H9 (cell line): Measurements from ENCODE around the gene CDC42EP4. TPM values are rescaled to one million over a fixed set of nuclear protein-coding genes. Genes with fewer than 3 reads are reported as not detected.

Experiments used
- DNase-seq: peaks from one replicate; pipeline ENCODE4 v3.0.0-alpha.2; 2017
- H2AFZ ChIP-seq: one replicate; pipeline ENCODE4 v1.6.1; 2013; ENCODE audit warnings: mild to moderate bottlenecking, low read length, control low read depth, moderate library complexity
- H2AK5ac ChIP-seq: 2 replicates; pipeline ENCODE4 v1.6.1; 2013; ENCODE audit warnings: low read length, control low read depth, mixed read lengths; ENCODE audit not compliant: insufficient read length
- H2BK120ac ChIP-seq: one replicate; pipeline ENCODE4 v1.6.1; 2013; ENCODE audit warnings: low read depth, mild to moderate bottlenecking, low read length, control low read depth, inconsistent platforms; ENCODE audit not compliant: poor library complexity, severe bottlenecking
- H2BK12ac ChIP-seq: 2 replicates; pipeline ENCODE4 v1.6.1; 2013; ENCODE audit warnings: low read length, control low read depth, mixed read lengths, low read depth; ENCODE audit not compliant: insufficient read length
- H2BK15ac ChIP-seq: 2 replicates; pipeline ENCODE4 v1.6.1; 2013; ENCODE audit warnings: low read depth, low read length, control low read depth
- H2BK20ac ChIP-seq: one replicate; pipeline ENCODE4 v1.6.1; 2013; ENCODE audit warnings: low read depth, mild to moderate bottlenecking, low read length, control low read depth, inconsistent platforms; ENCODE audit not compliant: poor library complexity, severe bottlenecking
- H2BK5ac ChIP-seq: 2 replicates; pipeline ENCODE4 v1.6.1; 2013; ENCODE audit warnings: low read length, control low read depth, mixed read lengths; ENCODE audit not compliant: insufficient read length
- H3K14ac ChIP-seq: 2 replicates; pipeline ENCODE4 v1.6.1; 2013; ENCODE audit warnings: low read length, control low read depth; ENCODE audit not compliant: insufficient read depth
- H3K18ac ChIP-seq: 2 replicates; pipeline ENCODE4 v1.6.1; 2013; ENCODE audit warnings: low read depth, mild to moderate bottlenecking, mixed read lengths, low read length, control low read depth; ENCODE audit not compliant: insufficient read length
- H3K23ac ChIP-seq: 2 replicates; pipeline ENCODE4 v1.6.1; 2013; ENCODE audit warnings: low read length, control low read depth, mixed read lengths, low read depth; ENCODE audit not compliant: insufficient read length
- H3K23me2 ChIP-seq: 2 replicates; pipeline ENCODE4 v1.6.1; 2013; ENCODE audit warnings: low read depth, mild to moderate bottlenecking, mixed read lengths, low read length, control low read depth; ENCODE audit not compliant: insufficient read length, poor library complexity, severe bottlenecking
- H3K27ac ChIP-seq: 2 replicates; pipeline ENCODE4 v1.5.1; 2013; ENCODE audit warnings: low read length, control low read depth, mixed read lengths, low read depth; ENCODE audit not compliant: insufficient read length
- H3K27me3 ChIP-seq: 2 replicates; pipeline ENCODE4 v1.6.1; 2013; ENCODE audit warnings: low read length, control low read depth, inconsistent platforms; ENCODE audit not compliant: insufficient read depth
- H3K4ac ChIP-seq: 2 replicates; pipeline ENCODE4 v1.6.1; 2013; ENCODE audit warnings: low read depth, mild to moderate bottlenecking, control low read depth, inconsistent platforms, low read length, moderate library complexity
- H3K4me1 ChIP-seq: 2 replicates; pipeline ENCODE4 v1.6.1; 2013; ENCODE audit warnings: low read length, control low read depth, inconsistent platforms; ENCODE audit not compliant: insufficient read depth
- H3K4me2 ChIP-seq: 2 replicates; pipeline ENCODE4 v1.6.1; 2013; ENCODE audit warnings: low read length, control low read depth, mixed read lengths; ENCODE audit not compliant: insufficient read length, insufficient read depth
- H3K56ac ChIP-seq: 2 replicates; pipeline ENCODE4 v1.6.1; 2013; ENCODE audit warnings: low read depth, mild to moderate bottlenecking, mixed read lengths, low read length, control low read depth; ENCODE audit not compliant: insufficient read length
- H3K79me1 ChIP-seq: 2 replicates; pipeline ENCODE4 v1.6.1; 2013; ENCODE audit warnings: low read depth, mild to moderate bottlenecking, moderate library complexity, low read length, control low read depth, inconsistent platforms; ENCODE audit not compliant: insufficient read depth, poor library complexity, severe bottlenecking
- H3K79me2 ChIP-seq: 2 replicates; pipeline ENCODE4 v1.6.1; 2013; ENCODE audit warnings: low read length, control low read depth, inconsistent platforms; ENCODE audit not compliant: insufficient read depth
- H3K9ac ChIP-seq: 2 replicates; pipeline ENCODE4 v1.6.1; 2013; ENCODE audit warnings: low read length, control low read depth, mixed read lengths; ENCODE audit not compliant: insufficient read length; ENCODE audit errors: extremely low read depth
- H3K9me3 ChIP-seq: one replicate; pipeline ENCODE4 v1.6.1; 2013; ENCODE audit warnings: low read depth, low read length, inconsistent platforms; ENCODE audit not compliant: control insufficient read depth
- H3T11ph ChIP-seq: one replicate; pipeline ENCODE4 v1.6.1; 2013; ENCODE audit warnings: mild to moderate bottlenecking, low read length, control low read depth, inconsistent platforms
- H4K20me1 ChIP-seq: one replicate; pipeline ENCODE4 v1.6.1; 2013; ENCODE audit not compliant: control insufficient read depth, insufficient read length, insufficient read depth
- H4K5ac ChIP-seq: 2 replicates; pipeline ENCODE4 v1.6.1; 2013; ENCODE audit warnings: low read depth, mild to moderate bottlenecking, mixed read lengths, low read length, control low read depth; ENCODE audit not compliant: insufficient read length
- H4K8ac ChIP-seq: replicated peaks from 2 replicates; pipeline ENCODE4 v1.6.1; 2013; ENCODE audit warnings: low read length, control low read depth, mixed read lengths, low read depth; ENCODE audit not compliant: insufficient read length
- H4K91ac ChIP-seq: 2 replicates; pipeline ENCODE4 v1.6.1; 2013; ENCODE audit warnings: low read depth, mild to moderate bottlenecking, moderate library complexity, mixed read lengths, low read length, control low read depth; ENCODE audit not compliant: insufficient read length
- H3K27ac Mint-ChIP-seq, 3 experiments: 2 replicates in 2 of 3; 3 replicates in 1 of 3; pipeline ENCODE4 v1.8.0; 2020 to 2021; ENCODE audit warnings: mixed read lengths in 3 of 3, mild to moderate bottlenecking in 1 of 3, moderate library complexity in 1 of 3
- H3K27me3 Mint-ChIP-seq: 2 replicates; pipeline ENCODE4 v1.8.0; 2021; ENCODE audit warnings: low read depth, mild to moderate bottlenecking, moderate library complexity, mixed read lengths
- H3K36me3 Mint-ChIP-seq, 3 experiments: 2 replicates in 2 of 3; 3 replicates in 1 of 3; pipeline ENCODE4 v1.8.0; 2020 to 2021; ENCODE audit warnings: low read depth in 3 of 3, mixed read lengths in 3 of 3; ENCODE audit not compliant: insufficient read depth in 1 of 3
- H3K4me1 Mint-ChIP-seq, 2 experiments: 2 replicates each; pipeline ENCODE4 v1.8.0; 2020; ENCODE audit warnings: mixed read lengths in 2 of 2
- H3K4me3 Mint-ChIP-seq, 2 experiments: 2 replicates in 1 of 2; 3 replicates in 1 of 2; pipeline ENCODE4 v1.8.0; 2020 to 2021; ENCODE audit warnings: mild to moderate bottlenecking in 2 of 2, mixed read lengths in 2 of 2, moderate library complexity in 1 of 2
- H3K9me3 Mint-ChIP-seq, 2 experiments: 2 replicates in 1 of 2; 3 replicates in 1 of 2; pipeline ENCODE4 v1.8.0; 2020; ENCODE audit warnings: mild to moderate bottlenecking in 2 of 2, mixed read lengths in 2 of 2, moderate library complexity in 1 of 2
- CTCF ChIP-seq: fragments of 200-600 bp; sonication (generic); conservative IDR thresholded peaks from 3 replicates; pipeline ENCODE4 v1.8.0; 2021; ENCODE audit warnings: antibody characterized with exemption, mild to moderate bottlenecking
- WGBS: extraction: QIAGEN DNeasy Blood & Tissue Kit; methylation state at CpG from one replicate; pipeline ENCODE4 v1.1.7; 2013; ENCODE audit warnings: missing lambda C conversion rate, low lambda C conversion rate, mixed read lengths; ENCODE audit not compliant: insufficient read length; ENCODE audit errors: extremely low coverage; 5-methylcytosine and 5-hydroxymethylcytosine counted together
- total RNA-seq: library from RNA; stranded (reverse); gene quantifications from 2 replicates; pipeline ENCODE4 v1.2.1, GENCODE V29; 2021

Gene CDC42EP4
- total RNA-seq, 1 experiment from 2014 or later: 27.1 TPM

GRCh38 chr17:73304438-73304837 lies 7.4 kb downstream of the CDC42EP4 start:
- no peak overlapping the region for H3K4me2 ChIP-seq
- no peaks in the 10 kb centered on the region for H3K23me2 ChIP-seq
- H3K4me1 ChIP-seq: peaks cover 6% of the 10 kb centered on the region; the same call in 1 of the 2 replicates
- H3K23ac ChIP-seq: no peak overlapping the region
- no peaks in the 10 kb centered on the region for H3K79me1 ChIP-seq
- no peak overlapping the region for H2AK5ac ChIP-seq
- no peak overlapping the region for H3K9ac ChIP-seq
- H3K56ac ChIP-seq: no peak overlapping the region
- no peak for DNase-seq
- Mint-ChIP-seq H3K4me3 (no peak overlapping the region), H3K9me3 (no peaks in the 10 kb centered on the region), H3K27ac (peak overlapping the region in 1 of 3 experiments; percentile 38; a peak in 2 of 7 replicates), H3K27me3 (0 out of 2 replicates have a peak, but pooled peaks cover 2% of the 10 kb centered on the region), H3K36me3 (peaks cover 0 to 5% (median 0%) of the 10 kb centered on the region in 3 experiments; a peak in 3 of 7 replicates), H3K4me1 (peaks cover 37 to 42% of the 10 kb centered on the region in 2 experiments)
- H3K14ac ChIP-seq: no peak overlapping the region
- no peak overlapping the region for H3T11ph ChIP-seq
- no peak overlapping the region for H2BK120ac ChIP-seq
- no peak for TF ChIP-seq CTCF
- no CpG with 5 or more reads among the region's 8 CpGs for WGBS
- H3K27ac ChIP-seq: no peak overlapping the region
- H4K91ac ChIP-seq: no peak overlapping the region
- no peak overlapping the region for H4K5ac ChIP-seq
- H2BK5ac ChIP-seq: no peak overlapping the region
- no peaks in the 10 kb centered on the region for H3K79me2 ChIP-seq
- H2AFZ ChIP-seq: no peak overlapping the region
- no peaks in the 10 kb centered on the region for H3K27me3 ChIP-seq
- no peaks in the 10 kb centered on the region for H4K20me1 ChIP-seq
- no peak overlapping the region for H4K8ac ChIP-seq
- H3K9me3 ChIP-seq: no peaks in the 10 kb centered on the region
- H2BK15ac ChIP-seq: no peak overlapping the region
- H2BK20ac ChIP-seq: no peak overlapping the region
- H2BK12ac ChIP-seq: no peak overlapping the region
- H3K18ac ChIP-seq: no peak overlapping the region
- no peak overlapping the region for H3K4ac ChIP-seq
